HuH-7 (cell line): ENCODE results near the gene SFT2D2.

Experiments
- DNase-seq: peaks from one replicate; pipeline ENCODE4 v3.0.0; 2011; ENCODE audit warnings: low spot score

SFT2D2 gene

GRCh38 chr1:168265596-168265995 is 39.8 kb downstream of the SFT2D2 start:
- no peak for DNase-seq

- DNase-seq, result no peak
These were observed 40.9 kb downstream of the SFT2D2 start for GRCh38 chr1:168266644-168267186.

DNA sequence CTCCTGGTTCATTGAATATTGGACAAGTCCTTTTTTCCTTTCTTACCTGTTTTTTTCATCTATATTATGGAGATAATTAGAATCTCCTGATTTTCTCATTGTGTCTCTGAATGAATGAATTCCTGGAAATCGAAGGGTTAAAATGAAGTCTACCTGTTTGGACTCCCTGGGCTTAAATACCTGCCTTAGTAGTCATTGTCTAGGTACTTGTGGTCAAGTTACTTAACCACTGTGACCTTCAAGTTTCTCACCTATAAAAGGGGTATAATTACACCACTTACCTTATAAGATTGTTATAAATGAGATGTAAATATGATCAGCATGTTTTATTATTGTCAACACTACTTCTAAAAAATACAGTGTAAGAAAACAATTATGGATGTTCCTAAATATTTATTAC is 45.8 kb downstream of the SFT2D2 start:
- DNase-seq, result no peak

DNA sequence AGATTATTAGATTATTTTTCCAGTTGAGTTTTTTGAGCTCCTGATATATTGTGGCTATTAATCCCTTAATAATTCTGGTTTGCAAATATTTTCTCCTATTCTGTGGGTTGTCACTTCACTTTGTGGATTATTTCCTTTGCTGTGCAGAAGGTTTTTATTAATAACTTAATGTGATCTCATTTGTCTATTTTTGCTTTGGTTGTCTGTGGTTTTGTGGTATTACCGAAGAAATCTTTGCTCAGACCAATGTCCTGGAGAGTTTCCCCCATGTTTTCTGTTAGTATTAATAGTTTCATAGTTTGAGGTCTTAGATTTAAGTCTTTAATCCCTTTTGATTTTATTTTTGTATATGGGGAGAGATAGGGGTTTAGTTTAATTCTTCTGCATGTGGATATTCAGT is 47.8 kb downstream of the SFT2D2 start:
- DNase-seq, result no peak

DNA sequence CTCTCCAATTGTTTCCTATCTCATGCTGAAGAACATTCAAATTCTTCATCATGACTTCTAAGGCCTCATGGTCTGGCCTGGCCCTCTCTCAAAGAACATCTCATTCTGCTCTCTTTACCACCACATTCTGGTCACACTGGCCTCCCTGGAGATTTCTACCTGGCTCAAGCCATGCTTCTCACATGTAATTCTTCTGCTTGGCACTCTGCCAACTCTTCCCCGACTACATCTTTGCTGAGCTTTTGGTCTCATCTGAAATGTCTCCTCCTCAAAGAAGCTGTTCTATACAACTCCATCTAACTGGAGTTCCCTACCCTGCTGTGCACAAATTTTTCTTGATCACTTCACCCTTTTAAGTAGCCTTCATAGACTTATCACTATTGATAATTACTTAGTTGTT is 53.4 kb downstream of the SFT2D2 start:
- DNase-seq, result no peak

GRCh38 chr1:168280296-168280927 is 54.6 kb downstream of the SFT2D2 start, which contains the start of gene TBX19:
Gene TBX19 (plus strand): TSS chr1:168280877. CDS start chr1:168281091, 214 bp downstream.
- DNase-seq, result no peak

- no peak for DNase-seq
These were observed 56.0 kb downstream of the SFT2D2 start for GRCh38 chr1:168281603-168282325.

DNA sequence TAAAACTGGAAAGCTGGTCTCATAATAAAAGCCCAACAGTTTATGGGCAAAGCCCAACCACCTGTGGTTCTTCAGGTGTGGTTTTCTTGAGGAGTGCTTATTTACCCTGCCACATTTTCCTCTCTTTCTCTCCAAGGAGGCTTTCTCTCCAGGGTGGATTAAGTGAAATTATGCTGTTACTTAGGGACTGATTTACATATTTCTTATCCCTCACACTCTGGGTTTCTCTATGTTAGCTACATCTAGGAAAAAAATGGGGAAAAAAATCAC is 59.7 kb downstream of the SFT2D2 start:
- no peak for DNase-seq

GRCh38 chr1:168285971-168286927 is 60.4 kb downstream of the SFT2D2 start:
- no peak for DNase-seq

GRCh38 chr1:168287237-168287664 is 61.4 kb downstream of the SFT2D2 start:
- DNase-seq, result no peak

- DNase-seq, result no peak
These were observed 62.7 kb downstream of the SFT2D2 start for GRCh38 chr1:168288311-168289052.

DNA sequence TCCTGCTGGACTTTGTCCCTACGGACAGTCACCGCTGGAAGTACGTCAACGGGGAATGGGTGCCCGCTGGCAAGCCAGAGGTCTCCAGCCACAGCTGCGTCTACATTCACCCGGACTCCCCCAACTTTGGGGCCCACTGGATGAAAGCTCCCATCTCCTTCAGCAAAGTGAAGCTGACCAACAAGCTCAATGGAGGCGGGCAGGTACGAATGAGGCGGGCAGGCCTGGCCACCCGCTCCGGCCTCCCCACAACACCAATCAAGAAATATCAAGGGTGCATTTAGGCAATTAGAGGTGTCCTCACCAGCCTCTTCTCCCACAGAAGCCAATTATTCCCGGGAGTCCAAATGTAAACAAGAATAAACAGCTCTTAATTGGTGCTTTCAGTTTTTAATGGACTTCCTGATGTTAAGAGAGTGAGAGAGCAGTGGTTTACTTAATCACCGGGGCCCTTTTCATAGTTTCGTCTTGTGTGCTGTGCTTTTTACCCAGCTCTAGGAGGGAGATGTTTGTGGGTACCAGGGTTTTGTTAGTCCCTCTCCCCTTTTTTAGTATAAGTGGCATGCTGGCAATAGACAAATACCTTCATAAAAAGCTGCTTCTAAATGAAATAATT is 65.5 kb downstream of the SFT2D2 start:
- DNase-seq, result no peak

DNA sequence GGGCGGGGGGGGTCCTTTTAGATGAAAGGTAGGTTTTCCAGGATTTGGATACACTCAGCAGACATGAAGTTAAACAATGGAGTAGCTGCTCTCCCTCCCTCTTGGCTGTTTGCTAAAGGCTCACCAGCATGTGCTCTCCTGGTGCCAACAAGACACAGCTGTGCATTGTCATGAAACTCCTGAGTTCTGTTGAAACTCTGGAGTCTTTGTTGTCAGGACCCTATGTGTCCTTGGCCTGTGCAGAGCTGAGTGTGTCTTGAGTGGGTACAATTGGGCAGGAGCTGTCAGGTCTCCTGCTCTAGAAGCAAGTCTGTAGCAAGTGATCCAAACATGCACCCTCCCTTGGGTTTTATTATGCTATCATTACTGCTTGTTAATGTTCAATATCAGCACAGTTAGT is 67.6 kb downstream of the SFT2D2 start:
- no peak for DNase-seq

DNA sequence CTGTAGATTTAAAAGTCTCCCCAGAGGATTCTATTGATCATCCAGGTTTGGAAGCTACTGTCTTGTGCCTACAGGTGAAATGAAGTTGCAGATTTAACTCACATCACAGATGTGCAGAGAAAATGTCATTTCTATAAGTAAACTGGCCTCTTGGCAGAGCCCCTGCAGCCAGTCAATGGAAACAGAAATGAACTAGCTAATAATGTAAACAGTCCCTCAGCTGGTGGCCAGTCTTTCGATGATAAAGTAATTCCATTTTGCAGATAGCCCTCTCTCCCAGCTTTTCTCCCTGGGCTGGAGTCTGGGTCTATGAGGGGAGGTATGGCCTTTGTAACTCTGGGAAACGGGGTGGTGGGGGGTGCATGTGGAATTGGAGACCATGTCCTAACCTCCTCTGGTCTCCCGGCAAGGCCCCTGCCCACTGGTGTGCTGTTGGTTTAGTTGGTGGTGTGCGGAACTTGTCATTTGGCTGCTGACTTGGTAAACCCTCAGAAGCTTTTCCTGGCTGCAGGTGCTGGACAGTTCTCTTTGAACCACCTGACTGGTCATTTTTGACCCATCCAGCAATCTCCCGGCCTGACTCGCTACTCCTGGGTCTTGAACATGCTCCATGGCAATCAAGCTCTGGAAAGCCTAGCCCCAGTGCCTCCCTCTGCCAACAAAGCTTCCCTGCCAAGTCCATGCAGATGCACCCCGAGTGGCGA is 69.8 kb downstream of the SFT2D2 start:
- no peak for DNase-seq

DNA sequence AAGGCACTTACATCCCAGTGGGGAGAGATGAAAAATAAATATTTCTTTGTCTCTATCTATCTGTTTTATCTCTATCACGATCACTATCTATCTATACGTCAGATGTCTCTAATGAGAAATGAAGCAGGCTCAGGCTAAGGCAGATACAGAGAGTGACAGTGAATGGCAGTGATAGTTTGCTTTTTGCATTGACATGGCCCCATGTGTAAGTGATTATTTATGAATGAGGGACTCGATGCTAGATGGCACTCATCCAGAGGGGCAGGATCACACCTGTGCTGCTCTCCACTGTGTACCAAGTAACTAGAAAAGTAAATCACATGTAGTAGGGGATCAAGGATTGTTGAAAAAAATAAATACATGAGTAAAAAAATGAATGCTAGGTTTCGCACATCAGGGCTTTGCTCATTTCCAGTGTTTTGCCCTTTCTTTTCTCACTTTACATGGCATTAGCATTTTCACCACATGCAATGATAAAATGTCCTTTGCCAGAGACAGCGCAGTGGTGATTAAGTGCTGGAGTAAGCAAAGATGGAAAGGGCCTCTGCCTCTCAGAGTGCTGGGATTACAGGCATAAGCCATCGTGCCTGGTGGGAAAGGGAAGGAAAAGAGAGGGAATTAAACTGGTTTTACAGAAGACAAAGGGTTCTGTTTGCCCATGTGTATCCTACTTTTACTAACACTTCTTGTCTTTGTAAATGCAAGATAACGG is 71.4 kb downstream of the SFT2D2 start:
- no peak for DNase-seq

DNA sequence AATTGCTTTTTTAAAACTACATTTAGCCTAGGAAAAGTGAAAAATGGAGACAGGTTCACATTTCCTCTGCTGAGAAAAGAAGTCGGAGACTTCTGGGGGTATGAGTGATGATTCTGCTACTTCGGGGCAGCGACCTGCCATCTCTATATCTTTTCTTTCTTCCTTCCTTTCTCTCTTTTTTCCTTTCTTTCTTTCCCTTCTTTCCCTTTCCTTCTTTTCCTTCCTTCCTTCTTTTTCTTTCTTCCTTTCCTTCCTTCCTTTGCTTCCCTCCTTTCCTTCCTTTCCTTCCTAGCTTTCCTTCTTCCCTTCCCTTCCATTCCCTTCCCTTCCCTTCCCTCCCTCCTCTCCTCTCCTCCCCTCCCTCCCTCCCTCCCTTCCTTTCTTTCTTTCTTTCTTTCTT is 72.6 kb downstream of the SFT2D2 start:
- DNase-seq, result no peak

GRCh38 chr1:168300626-168301025 is 74.8 kb downstream of the SFT2D2 start:
- no peak for DNase-seq

DNA sequence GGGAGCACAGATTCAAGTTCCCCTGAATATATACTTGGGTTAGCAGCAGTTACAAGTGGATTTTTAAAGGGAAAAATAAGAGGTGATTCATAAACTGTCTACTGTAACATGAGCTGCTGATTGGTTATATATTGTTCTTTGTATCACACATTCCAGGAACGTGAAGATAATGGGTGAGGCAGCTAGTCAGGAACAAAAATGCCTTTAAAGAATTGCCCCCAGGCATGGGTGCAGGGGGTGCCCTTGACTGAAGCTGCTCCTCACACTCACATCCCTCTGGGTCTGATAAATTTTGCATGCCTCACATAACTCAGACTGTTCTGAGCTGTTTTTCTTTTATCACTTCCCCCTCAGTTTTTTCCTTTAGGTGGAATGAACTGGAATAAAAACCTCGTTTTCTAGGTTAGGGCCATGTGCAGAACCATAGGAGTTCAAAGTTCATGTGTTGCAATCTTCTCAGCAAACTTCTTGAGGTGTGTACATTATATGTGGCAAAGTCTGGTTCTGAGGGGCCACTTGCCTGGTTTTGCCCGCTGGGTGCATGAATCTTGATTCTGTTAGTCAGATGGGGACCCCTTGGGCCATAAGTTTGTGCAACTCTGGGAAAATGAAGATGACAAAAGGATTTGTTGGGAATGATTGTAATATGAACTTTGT is 76.0 kb downstream of the SFT2D2 start:
- DNase-seq, result peak; percentile 16
